Activated naive CD8-positive, alpha-beta T cell treated with anti-CD3 and anti-CD28 coated beads, Interleukin-2, amount 10 ng/mL, durations not matched to agents 7 days and 5 days (primary cell): ENCODE measurements around the gene ASB12. TPM values are rescaled to one million over a fixed set of nuclear protein-coding genes. Genes with fewer than 3 reads are reported as not detected.

ENCODE experiments used
- total RNA-seq, 2 experiments: library from RNA; stranded (reverse); gene quantifications; one replicate each; pipeline ENCODE4 v1.2.3, GENCODE V29; 2021

ASB12 gene
- total RNA-seq, 2 experiments from 2014 or later, result 0.22 TPM; not detected in 1

Other genes with a start within 250 kb of the ASB12 start
- 1 to 10 TPM; 4.6 TPM for gene AMER1, start 24.9 kb downstream of the ASB12 start, total RNA-seq
- gene MTMR8, start 164.8 kb upstream of the ASB12 start, total RNA-seq, result 1 to 10 TPM; 3.5 to 4.6 TPM